ENCODE results near the gene SMARCE1.

DNA sequence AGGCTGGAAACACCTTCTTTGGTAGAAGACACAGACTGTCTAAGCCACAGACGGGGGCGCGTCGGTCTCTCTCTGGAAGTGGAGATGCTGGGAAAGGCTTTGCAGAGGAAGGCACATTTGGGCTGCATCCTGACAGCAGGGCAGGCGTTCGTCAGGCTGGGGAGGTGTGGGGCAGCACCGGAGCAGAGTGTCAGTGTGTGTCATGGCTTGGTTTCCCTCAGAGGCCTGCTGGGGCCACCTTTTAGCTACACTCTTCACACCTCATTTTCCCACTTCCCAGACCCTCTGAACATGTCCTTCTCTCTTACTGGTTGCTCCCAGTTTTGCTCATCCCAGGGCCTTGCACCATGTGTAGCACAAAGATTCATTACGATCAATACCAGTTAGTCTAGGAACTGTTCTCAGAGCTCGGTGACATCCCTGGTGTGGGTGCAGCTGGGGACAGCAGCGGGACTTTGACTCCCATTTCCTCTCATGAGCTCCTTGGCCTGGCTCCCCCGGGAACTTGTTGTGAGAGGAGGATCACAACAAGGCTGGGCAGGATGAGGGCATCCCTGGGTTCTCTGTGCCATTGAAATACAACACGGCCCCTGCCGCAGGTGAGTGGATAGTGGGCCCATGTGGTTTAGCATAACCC is 33.1 kb downstream of the SMARCE1 start:
- TF ChIP-seq, protein P1, sequence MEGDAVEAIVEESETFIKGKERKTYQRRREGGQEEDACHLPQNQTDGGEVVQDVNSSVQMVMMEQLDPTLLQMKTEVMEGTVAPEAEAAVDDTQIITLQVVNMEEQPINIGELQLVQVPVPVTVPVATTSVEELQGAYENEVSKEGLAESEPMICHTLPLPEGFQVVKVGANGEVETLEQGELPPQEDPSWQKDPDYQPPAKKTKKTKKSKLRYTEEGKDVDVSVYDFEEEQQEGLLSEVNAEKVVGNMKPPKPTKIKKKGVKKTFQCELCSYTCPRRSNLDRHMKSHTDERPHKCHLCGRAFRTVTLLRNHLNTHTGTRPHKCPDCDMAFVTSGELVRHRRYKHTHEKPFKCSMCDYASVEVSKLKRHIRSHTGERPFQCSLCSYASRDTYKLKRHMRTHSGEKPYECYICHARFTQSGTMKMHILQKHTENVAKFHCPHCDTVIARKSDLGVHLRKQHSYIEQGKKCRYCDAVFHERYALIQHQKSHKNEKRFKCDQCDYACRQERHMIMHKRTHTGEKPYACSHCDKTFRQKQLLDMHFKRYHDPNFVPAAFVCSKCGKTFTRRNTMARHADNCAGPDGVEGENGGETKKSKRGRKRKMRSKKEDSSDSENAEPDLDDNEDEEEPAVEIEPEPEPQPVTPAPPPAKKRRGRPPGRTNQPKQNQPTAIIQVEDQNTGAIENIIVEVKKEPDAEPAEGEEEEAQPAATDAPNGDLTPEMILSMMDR (IDR thresholded peaks at IDR 0.05; ENCODE audit: borderline replicate concordance, extremely low read depth, low read length, poor library complexity, severe bottlenecking): no peak
- no peak for TF ChIP-seq EZH2 (IDR thresholded peaks at IDR 0.05; ENCODE audit: borderline replicate concordance, low read depth, low read length, severe bottlenecking)
